A673 (cell line): ENCODE data around the gene SH3TC2.

Experiments
- CTCF ChIP-seq: fragments of 300-800, 200-600 bp; sonication (generic); conservative IDR thresholded peaks from 2 replicates; pipeline ENCODE4 v1.5.1; 2017; ENCODE audit warnings: low read depth, mild to moderate bottlenecking, antibody characterized with exemption, low read length, moderate library complexity, mixed read lengths
- EZH2 ChIP-seq: fragments of 200-600 bp; sonication (generic); IDR thresholded peaks from 2 replicates; pipeline ENCODE4 v1.6.1; 2017; ENCODE audit warnings: borderline replicate concordance, low read depth, mild to moderate bottlenecking, mixed read lengths, antibody characterized with exemption, low read length; ENCODE audit not compliant: poor library complexity, severe bottlenecking

GRCh38 chr5:149012350-149012749 is 50.5 kb downstream of the SH3TC2 start:
- no peak for TF ChIP-seq EZH2
- TF ChIP-seq CTCF, result no peak
